GM12878 (cell line): Measurements from ENCODE around the gene NOB1.

Experiments used
- CBX5 ChIP-seq: sonication (generic); IDR thresholded peaks from 2 replicates; pipeline ENCODE4 v1.6.1; 2016; ENCODE audit warnings: low read depth, moderate library complexity, mild to moderate bottlenecking, inconsistent platforms
- CEBPZ ChIP-seq: fragments of 150-350 bp; IDR thresholded peaks from 2 replicates; pipeline ENCODE4 v1.6.1; 2016; ENCODE audit warnings: low read depth, low read length
- EZH2 ChIP-seq: IDR thresholded peaks from 2 replicates; pipeline ENCODE4 v1.6.1; 2012; ENCODE audit warnings: low read depth, mild to moderate bottlenecking, control low read depth, inconsistent platforms, low read length, borderline replicate concordance; ENCODE audit not compliant: control insufficient read depth
- FOS ChIP-seq: IDR thresholded peaks from 3 replicates; pipeline ENCODE4 v1.6.1; 2011; ENCODE audit warnings: borderline replicate concordance; ENCODE audit not compliant: insufficient read length; ENCODE audit errors: extremely low read depth
- LARP7 ChIP-seq: fragments of 450-650 bp; IDR thresholded peaks from 2 replicates; pipeline ENCODE4 v1.6.1; 2017; ENCODE audit warnings: mild to moderate bottlenecking
- PBX3 ChIP-seq: IDR thresholded peaks from 2 replicates; pipeline ENCODE4 v1.6.1; 2011; ENCODE audit warnings: mild to moderate bottlenecking, low read depth, low read length, moderate library complexity; ENCODE audit not compliant: insufficient replicate concordance
- RBBP5 ChIP-seq: fragments of 200-600 bp; sonication (generic); conservative IDR thresholded peaks from 2 replicates; pipeline ENCODE4 v1.6.1; 2016
- TCF7 ChIP-seq: IDR thresholded peaks from 2 replicates; pipeline ENCODE4 v1.6.1; 2014; ENCODE audit warnings: antibody characterized with exemption, borderline replicate concordance
- TF ChIP-seq, protein P1 (sequence below), 3 experiments: IDR thresholded peaks in 2 of 3; conservative IDR thresholded peaks in 1 of 3; 2 replicates each; pipeline ENCODE4 v1.5.1; 2011; ENCODE audit warnings: low read depth in 3 of 3, low read length in 3 of 3, mild to moderate bottlenecking in 3 of 3, control low read depth in 2 of 3, moderate library complexity in 2 of 3, inconsistent platforms in 1 of 3, mixed read lengths in 1 of 3; ENCODE audit not compliant: control insufficient read depth in 2 of 3, insufficient read depth in 1 of 3; ENCODE audit errors: extremely low read depth in 1 of 3

DNA sequence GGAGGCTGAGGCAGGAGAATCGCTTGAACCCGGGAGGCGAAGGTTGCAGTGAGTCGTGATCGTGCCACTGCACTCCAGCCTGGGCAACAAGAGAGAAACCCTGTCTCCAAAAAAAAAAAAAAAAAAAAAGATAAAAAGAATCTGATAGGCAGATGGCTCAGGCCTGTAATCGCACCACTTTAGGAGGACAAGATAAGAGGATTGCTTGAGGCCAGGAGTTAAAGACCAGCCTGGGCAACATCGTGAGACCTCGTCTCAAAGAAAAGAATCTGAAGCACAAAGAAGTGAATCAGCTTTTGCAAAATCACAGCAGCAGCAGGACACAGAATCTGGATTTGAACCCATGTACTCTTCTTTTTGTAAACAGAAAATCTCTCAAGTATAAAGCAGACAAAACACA is 7.6 kb downstream of the NOB1 start:
- TF ChIP-seq FOS: no peak
- TF ChIP-seq RBBP5: no peak
- TF ChIP-seq LARP7: no peak
- no peak for TF ChIP-seq CEBPZ
- TF ChIP-seq TCF7: no peak
- TF ChIP-seq, protein P1, sequence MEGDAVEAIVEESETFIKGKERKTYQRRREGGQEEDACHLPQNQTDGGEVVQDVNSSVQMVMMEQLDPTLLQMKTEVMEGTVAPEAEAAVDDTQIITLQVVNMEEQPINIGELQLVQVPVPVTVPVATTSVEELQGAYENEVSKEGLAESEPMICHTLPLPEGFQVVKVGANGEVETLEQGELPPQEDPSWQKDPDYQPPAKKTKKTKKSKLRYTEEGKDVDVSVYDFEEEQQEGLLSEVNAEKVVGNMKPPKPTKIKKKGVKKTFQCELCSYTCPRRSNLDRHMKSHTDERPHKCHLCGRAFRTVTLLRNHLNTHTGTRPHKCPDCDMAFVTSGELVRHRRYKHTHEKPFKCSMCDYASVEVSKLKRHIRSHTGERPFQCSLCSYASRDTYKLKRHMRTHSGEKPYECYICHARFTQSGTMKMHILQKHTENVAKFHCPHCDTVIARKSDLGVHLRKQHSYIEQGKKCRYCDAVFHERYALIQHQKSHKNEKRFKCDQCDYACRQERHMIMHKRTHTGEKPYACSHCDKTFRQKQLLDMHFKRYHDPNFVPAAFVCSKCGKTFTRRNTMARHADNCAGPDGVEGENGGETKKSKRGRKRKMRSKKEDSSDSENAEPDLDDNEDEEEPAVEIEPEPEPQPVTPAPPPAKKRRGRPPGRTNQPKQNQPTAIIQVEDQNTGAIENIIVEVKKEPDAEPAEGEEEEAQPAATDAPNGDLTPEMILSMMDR (IDR thresholded peaks at IDR 0.05 in 2 of 3, conservative IDR thresholded peaks at IDR 0.05 in 1 of 3; ENCODE audit: control insufficient read depth in 2 of 3, extremely low read depth in 1 of 3, insufficient read depth in 1 of 3, low read depth in 3 of 3, low read length in 3 of 3): no peak
- no peak for TF ChIP-seq EZH2
- no peak for TF ChIP-seq PBX3
- TF ChIP-seq CBX5: no peak
